ENCODE measurements around the gene TUBGCP6.
A peak's percentile ranks its signal among the peaks of the same experiment; 100 is the strongest.

The TUBGCP6 gene

GRCh38 chr22:50244420-50245213 is at the start of gene TUBGCP6:
TUBGCP6 (minus strand) TSS chr22:50245023; CDS start chr22:50244459, 564 bp downstream.
- TF ChIP-seq CTCF (IDR thresholded peaks at IDR 0.05) (peak; percentile 14; the same call in 1 of the 2 replicates), ZFX (IDR thresholded peaks at IDR 0.05; ENCODE audit: borderline replicate concordance) (no peak)
- peak within 1 kb of the TSS; percentile 92 for H3K27ac ChIP-seq

- TF ChIP-seq ZFX (IDR thresholded peaks at IDR 0.05; ENCODE audit: borderline replicate concordance), result no peak
- TF ChIP-seq CTCF (IDR thresholded peaks at IDR 0.05), result no peak
- no peak overlapping the region for H3K27ac ChIP-seq
Measured at GRCh38 chr22:50294319-50294656, 49.5 kb upstream of the TUBGCP6 start.

- no peak overlapping the region for H3K27ac ChIP-seq
- no peak for TF ChIP-seq ZFX (IDR thresholded peaks at IDR 0.05; ENCODE audit: borderline replicate concordance)
- TF ChIP-seq CTCF (IDR thresholded peaks at IDR 0.05), result no peak
Measured at GRCh38 chr22:50293441-50294318, 48.9 kb upstream of the TUBGCP6 start.

- TF ChIP-seq ZFX (IDR thresholded peaks at IDR 0.05; ENCODE audit: borderline replicate concordance) (no peak), CTCF (IDR thresholded peaks at IDR 0.05) (no peak)
- no peak overlapping the region for H3K27ac ChIP-seq
Measured at GRCh38 chr22:50292643-50293440, 48.0 kb upstream of the TUBGCP6 start.

GRCh38 chr22:50289942-50290630 is 45.3 kb upstream of the TUBGCP6 start:
- TF ChIP-seq ZFX (IDR thresholded peaks at IDR 0.05; ENCODE audit: borderline replicate concordance) (no peak), CTCF (IDR thresholded peaks at IDR 0.05) (no peak)
- no peak overlapping the region for H3K27ac ChIP-seq

- TF ChIP-seq CTCF (IDR thresholded peaks at IDR 0.05) (no peak), ZFX (IDR thresholded peaks at IDR 0.05; ENCODE audit: borderline replicate concordance) (no peak)
- H3K27ac ChIP-seq, result no peak overlapping the region
Measured at GRCh38 chr22:50289151-50289941, 44.5 kb upstream of the TUBGCP6 start.
